ENCODE results near the gene NEK11. TPM values are rescaled to one million over a fixed set of nuclear protein-coding genes. Genes with fewer than 3 reads are reported as not detected.

NEK11 gene
- total and polyA plus RNA-seq, 10 donors: 0.77 to 5.9 (median 3.4) TPM

- no peak for DNase-seq
- no peak overlapping the region for H3K4me3 ChIP-seq
- H3K9me3 ChIP-seq: peaks cover 0 to 2% (median under 1%) of the 10 kb centered on the region in 8 donors
- intact Hi-C loops (cut with DNase I; ENCODE audit: low total_unique reads): no loop called here
- H3K27me3 ChIP-seq (replicated peaks in 1 of 7): no peaks in the 10 kb centered on the region
- H3K36me3 ChIP-seq: no peaks in the 10 kb centered on the region
- no peaks in the 10 kb centered on the region for H3K4me1 ChIP-seq
- 80 to 90% (median 82%) methylated on average over 3 of the region's 3 CpGs for WGBS, 5 donors
- TF ChIP-seq CTCF (IDR thresholded peaks at IDR 0.05 in 8 of 11, conservative IDR thresholded peaks at IDR 0.05 in 3 of 11) (no peak), POLR2A (IDR thresholded peaks at IDR 0.05) (no peak), POLR2AphosphoS5 (IDR thresholded peaks at IDR 0.05) (no peak)
- no peak overlapping the region for H3K27ac ChIP-seq
Measured at GRCh38 chr3:131050001-131050400, 23.3 kb downstream of the NEK11 start.

- intact Hi-C loops (cut with DNase I; ENCODE audit: low total_unique reads): no loop called here
- no peak overlapping the region for H3K27ac ChIP-seq
- no peaks in the 10 kb centered on the region for H3K4me1 ChIP-seq
- no peak for TF ChIP-seq POLR2AphosphoS5 (IDR thresholded peaks at IDR 0.05)
- no peak for TF ChIP-seq POLR2A (IDR thresholded peaks at IDR 0.05)
- peak in 1 of 11 experiments; percentile 8 for TF ChIP-seq CTCF (IDR thresholded peaks at IDR 0.05 in 8 of 11, conservative IDR thresholded peaks at IDR 0.05 in 3 of 11)
- no peak overlapping the region for H3K4me3 ChIP-seq
- no peak for DNase-seq
- 84 to 89% (median 88%) methylated on average over 3 of the region's 3 CpGs for WGBS, 5 donors
- no peaks in the 10 kb centered on the region for H3K36me3 ChIP-seq
- H3K9me3 ChIP-seq: no peaks in the 10 kb centered on the region
- H3K27me3 ChIP-seq (replicated peaks in 1 of 7): no peaks in the 10 kb centered on the region
Measured at GRCh38 chr3:131053043-131053859, 26.6 kb downstream of the NEK11 start.

- intact Hi-C loops (cut with DNase I; ENCODE audit: low total_unique reads): no loop called here
- Histone ChIP-seq H3K27ac (no peak overlapping the region), H3K27me3 (replicated peaks in 1 of 7) (no peaks in the 10 kb centered on the region), H3K4me3 (no peak overlapping the region), H3K9me3 (no peaks in the 10 kb centered on the region), H3K4me1 (no peaks in the 10 kb centered on the region), H3K36me3 (no peaks in the 10 kb centered on the region)
- TF ChIP-seq POLR2AphosphoS5 (IDR thresholded peaks at IDR 0.05) (no peak), CTCF (IDR thresholded peaks at IDR 0.05 in 8 of 11, conservative IDR thresholded peaks at IDR 0.05 in 3 of 11) (no peak), POLR2A (IDR thresholded peaks at IDR 0.05) (no peak)
- no peak for DNase-seq
Measured at GRCh38 chr3:131067983-131068382, 41.3 kb downstream of the NEK11 start.

GRCh38 chr3:131072099-131072559 lies 45.5 kb downstream of the NEK11 start:
- no peaks in the 10 kb centered on the region for H3K4me1 ChIP-seq
- H3K27me3 ChIP-seq (replicated peaks in 1 of 7): no peaks in the 10 kb centered on the region
- no peak overlapping the region for H3K4me3 ChIP-seq
- no peaks in the 10 kb centered on the region for H3K9me3 ChIP-seq
- no peak for TF ChIP-seq CTCF (IDR thresholded peaks at IDR 0.05 in 8 of 11, conservative IDR thresholded peaks at IDR 0.05 in 3 of 11)
- H3K27ac ChIP-seq: no peak overlapping the region
- no peak for DNase-seq
- H3K36me3 ChIP-seq: no peaks in the 10 kb centered on the region
- WGBS, 5 donors: 52 to 66% (median 62%) methylated on average over 2 of the region's 2 CpGs
- intact Hi-C loops (cut with DNase I; ENCODE audit: low total_unique reads): no loop called here
